ENCODE data around the gene SH3TC2.

SH3TC2 gene

DNA sequence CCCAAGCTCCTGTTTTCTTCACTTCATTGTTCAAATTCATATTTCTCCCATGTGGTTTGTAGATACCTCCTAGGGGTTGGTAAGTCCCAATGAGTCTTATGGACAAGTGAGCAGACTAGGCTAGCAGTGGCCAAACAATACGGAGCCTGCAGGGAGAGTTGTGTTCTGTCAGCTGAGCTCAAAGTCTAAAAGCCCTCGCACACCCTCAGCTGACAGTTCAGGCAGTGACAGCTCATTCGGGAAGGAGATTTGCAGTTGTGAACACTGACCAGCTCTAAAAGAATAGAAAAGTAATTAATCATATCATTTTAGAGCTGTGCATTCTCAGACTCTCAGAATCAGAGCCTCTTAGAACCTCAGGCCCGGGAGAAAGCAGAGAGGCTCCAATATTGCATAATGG, 95.1 kb downstream of the SH3TC2 start:
- H3K36me3 ChIP-seq (ENCODE audit: control insufficient read depth in 1 of 2, insufficient read depth in 2 of 2, low read length in 2 of 2) = no peaks in the 10 kb centered on the region
- no peaks in the 10 kb centered on the region for H3K27me3 ChIP-seq (ENCODE audit: low read depth, low read length)
- peaks cover 0 to 10% of the 10 kb centered on the region in 2 donors for H3K4me1 ChIP-seq (ENCODE audit: control insufficient read depth in 1 of 2, insufficient read depth in 2 of 2, low read length in 2 of 2)
- no peak overlapping the region for H3K4me3 ChIP-seq (ENCODE audit: low read depth in 1 of 2, low read length in 2 of 2)
- H3K27ac ChIP-seq (ENCODE audit: low read length) = no peak overlapping the region
- no peaks in the 10 kb centered on the region for H3K9me3 ChIP-seq (ENCODE audit: control insufficient read depth in 1 of 2, low read length in 2 of 2)

DNA sequence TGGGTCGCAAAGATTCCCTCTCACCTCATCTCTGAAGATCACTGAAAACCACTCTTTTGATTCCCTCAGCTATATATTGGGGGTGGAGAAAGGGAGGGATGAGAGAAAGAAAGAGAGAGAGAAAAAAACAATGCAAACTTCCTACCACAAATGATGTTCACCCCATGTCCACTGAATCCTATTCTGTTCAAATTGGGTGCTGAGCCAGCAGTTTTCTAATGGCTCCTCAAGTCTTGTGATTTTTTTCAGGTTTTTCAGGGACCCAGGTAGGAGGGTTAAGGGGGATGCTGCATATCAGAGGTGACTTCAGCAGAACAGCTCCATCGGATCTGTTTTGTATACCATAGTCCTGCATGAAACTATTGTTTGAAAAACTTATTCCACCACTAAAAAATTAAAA, 95.9 kb downstream of the SH3TC2 start:
- Histone ChIP-seq H3K4me3 (ENCODE audit: low read depth in 1 of 2, low read length in 2 of 2) (no peak overlapping the region), H3K4me1 (ENCODE audit: control insufficient read depth in 1 of 2, insufficient read depth in 2 of 2, low read length in 2 of 2) (peaks cover 0 to 6% of the 10 kb centered on the region in 2 donors), H3K36me3 (ENCODE audit: control insufficient read depth in 1 of 2, insufficient read depth in 2 of 2, low read length in 2 of 2) (no peaks in the 10 kb centered on the region), H3K9me3 (ENCODE audit: control insufficient read depth in 1 of 2, low read length in 2 of 2) (no peaks in the 10 kb centered on the region), H3K27ac (ENCODE audit: low read length) (no peak overlapping the region), H3K27me3 (ENCODE audit: low read depth, low read length) (no peaks in the 10 kb centered on the region)

DNA sequence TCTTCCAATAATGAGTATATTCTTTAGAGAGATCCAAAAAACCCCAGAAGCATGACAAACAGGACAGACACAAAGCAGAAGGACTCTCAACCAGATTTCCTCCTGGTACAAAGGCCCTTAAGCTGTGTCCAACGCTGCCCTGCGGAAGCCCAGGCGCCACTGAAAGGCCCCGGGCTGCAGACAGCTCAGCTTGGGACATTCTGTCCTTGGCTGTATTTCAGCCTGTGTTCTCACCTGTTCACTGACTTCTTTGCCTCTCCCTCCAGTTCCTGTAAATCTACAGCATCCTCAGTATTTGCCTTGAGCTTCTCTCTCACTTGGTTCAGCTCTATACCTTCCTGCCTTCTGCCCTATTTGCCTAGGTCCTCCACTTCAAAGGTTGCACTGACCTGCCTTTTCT, 96.5 kb downstream of the SH3TC2 start:
- Histone ChIP-seq H3K36me3 (ENCODE audit: control insufficient read depth in 1 of 2, insufficient read depth in 2 of 2, low read length in 2 of 2) (no peaks in the 10 kb centered on the region), H3K4me3 (ENCODE audit: low read depth in 1 of 2, low read length in 2 of 2) (no peak overlapping the region), H3K27me3 (ENCODE audit: low read depth, low read length) (no peaks in the 10 kb centered on the region), H3K4me1 (ENCODE audit: control insufficient read depth in 1 of 2, insufficient read depth in 2 of 2, low read length in 2 of 2) (peaks cover 0 to 6% of the 10 kb centered on the region in 2 donors), H3K27ac (ENCODE audit: low read length) (no peak overlapping the region), H3K9me3 (ENCODE audit: control insufficient read depth in 1 of 2, low read length in 2 of 2) (no peaks in the 10 kb centered on the region)

DNA sequence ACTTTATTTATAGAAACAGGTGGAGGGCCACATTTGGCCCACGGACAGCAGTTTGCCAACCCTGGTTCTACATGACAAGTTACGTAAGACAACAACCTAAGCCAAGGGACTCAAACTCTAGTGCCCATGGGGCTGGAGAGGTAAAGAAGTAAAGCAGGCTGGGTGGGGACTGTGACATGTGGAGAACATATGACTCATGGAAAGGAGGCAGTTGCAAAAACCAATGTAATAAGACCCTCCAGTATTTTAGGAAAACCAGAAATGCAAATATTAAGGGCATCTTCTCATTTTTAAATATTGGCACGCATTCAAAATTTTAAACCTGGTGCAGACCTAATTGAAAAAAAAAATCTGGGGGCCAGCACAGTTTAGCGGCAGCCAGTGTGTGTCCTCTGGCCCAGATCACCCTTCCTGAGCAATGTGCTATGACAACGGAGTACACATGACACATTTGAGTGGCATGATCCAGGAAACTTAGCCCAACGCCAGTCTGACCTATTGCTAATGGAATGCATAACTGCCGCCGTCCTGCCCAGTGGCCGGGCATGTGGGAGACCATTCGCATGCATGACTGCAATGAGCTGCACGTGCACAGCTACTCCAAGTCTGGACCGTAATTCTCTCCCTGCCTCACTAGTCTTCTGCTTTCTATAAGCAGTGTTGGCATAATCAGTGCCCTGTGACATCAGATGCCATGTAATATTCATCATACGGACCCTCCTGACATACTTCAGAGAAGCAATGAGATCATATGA, 97.2 kb downstream of the SH3TC2 start:
- H3K27ac ChIP-seq (ENCODE audit: low read length) = no peak overlapping the region
- H3K27me3 ChIP-seq (ENCODE audit: low read depth, low read length) = no peaks in the 10 kb centered on the region
- H3K9me3 ChIP-seq (ENCODE audit: control insufficient read depth in 1 of 2, low read length in 2 of 2) = no peaks in the 10 kb centered on the region
- H3K4me1 ChIP-seq (ENCODE audit: control insufficient read depth in 1 of 2, insufficient read depth in 2 of 2, low read length in 2 of 2) = peaks cover 0 to 6% of the 10 kb centered on the region in 2 donors
- no peaks in the 10 kb centered on the region for H3K36me3 ChIP-seq (ENCODE audit: control insufficient read depth in 1 of 2, insufficient read depth in 2 of 2, low read length in 2 of 2)
- H3K4me3 ChIP-seq (ENCODE audit: low read depth in 1 of 2, low read length in 2 of 2) = no peak overlapping the region

DNA sequence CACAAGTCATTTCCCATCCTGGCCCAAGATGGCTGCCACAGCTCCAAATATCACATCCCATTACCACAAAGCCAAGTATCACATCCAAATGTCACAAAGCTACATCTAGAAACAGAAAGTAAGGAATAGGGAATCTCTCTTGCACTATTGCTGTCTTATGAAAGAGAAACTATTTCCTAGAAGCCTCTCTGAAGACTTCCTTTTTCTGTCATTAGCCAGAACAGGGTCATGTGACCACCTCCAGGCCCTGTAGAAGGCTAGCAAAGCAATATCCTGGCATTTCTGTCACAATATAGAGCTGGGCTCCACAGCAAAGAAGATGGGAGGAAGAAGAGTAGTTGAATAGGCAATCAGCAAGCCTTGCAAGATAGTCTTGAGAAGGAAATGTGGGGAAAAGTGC, 99.2 kb downstream of the SH3TC2 start:
- H3K4me1 ChIP-seq (ENCODE audit: control insufficient read depth in 1 of 2, insufficient read depth in 2 of 2, low read length in 2 of 2) = no peaks in the 10 kb centered on the region
- H3K4me3 ChIP-seq (ENCODE audit: low read depth in 1 of 2, low read length in 2 of 2) = no peak overlapping the region
- no peak overlapping the region for H3K27ac ChIP-seq (ENCODE audit: low read length)
- no peaks in the 10 kb centered on the region for H3K36me3 ChIP-seq (ENCODE audit: control insufficient read depth in 1 of 2, insufficient read depth in 2 of 2, low read length in 2 of 2)
- no peaks in the 10 kb centered on the region for H3K9me3 ChIP-seq (ENCODE audit: control insufficient read depth in 1 of 2, low read length in 2 of 2)
- H3K27me3 ChIP-seq (ENCODE audit: low read depth, low read length) = no peaks in the 10 kb centered on the region

DNA sequence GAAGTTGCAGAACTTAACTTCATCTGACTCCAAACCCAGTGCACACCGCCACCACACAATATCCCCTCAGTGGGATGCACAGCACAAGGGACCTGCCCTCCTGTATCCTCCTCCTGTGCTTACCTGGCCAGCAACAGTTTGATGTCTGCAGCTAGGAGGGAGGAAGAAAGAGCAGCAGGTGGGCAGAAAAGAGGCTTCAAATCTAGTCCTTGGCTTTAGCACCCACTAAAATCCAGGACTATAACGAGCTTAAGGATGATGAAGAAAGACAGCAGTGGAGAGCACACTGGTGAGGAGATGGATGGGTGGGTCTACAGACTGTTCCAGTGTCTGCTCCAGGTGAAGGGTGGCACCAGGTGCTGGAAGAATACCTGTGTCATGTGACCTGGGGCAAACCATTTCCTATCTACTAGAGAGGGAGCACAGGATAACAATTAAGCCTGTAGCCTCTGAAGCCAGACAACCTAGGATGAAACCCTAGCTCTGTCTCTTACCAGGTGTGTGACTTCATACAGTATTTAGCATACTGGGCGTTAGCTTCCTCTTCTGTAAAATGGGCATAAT, 100.0 kb downstream of the SH3TC2 start:
- H3K9me3 ChIP-seq (ENCODE audit: control insufficient read depth in 1 of 2, low read length in 2 of 2) = no peaks in the 10 kb centered on the region
- H3K36me3 ChIP-seq (ENCODE audit: control insufficient read depth in 1 of 2, insufficient read depth in 2 of 2, low read length in 2 of 2) = no peaks in the 10 kb centered on the region
- H3K27ac ChIP-seq (ENCODE audit: low read length) = no peak overlapping the region
- no peak overlapping the region for H3K4me3 ChIP-seq (ENCODE audit: low read depth in 1 of 2, low read length in 2 of 2)
- no peaks in the 10 kb centered on the region for H3K27me3 ChIP-seq (ENCODE audit: low read depth, low read length)
- no peaks in the 10 kb centered on the region for H3K4me1 ChIP-seq (ENCODE audit: control insufficient read depth in 1 of 2, insufficient read depth in 2 of 2, low read length in 2 of 2)

DNA sequence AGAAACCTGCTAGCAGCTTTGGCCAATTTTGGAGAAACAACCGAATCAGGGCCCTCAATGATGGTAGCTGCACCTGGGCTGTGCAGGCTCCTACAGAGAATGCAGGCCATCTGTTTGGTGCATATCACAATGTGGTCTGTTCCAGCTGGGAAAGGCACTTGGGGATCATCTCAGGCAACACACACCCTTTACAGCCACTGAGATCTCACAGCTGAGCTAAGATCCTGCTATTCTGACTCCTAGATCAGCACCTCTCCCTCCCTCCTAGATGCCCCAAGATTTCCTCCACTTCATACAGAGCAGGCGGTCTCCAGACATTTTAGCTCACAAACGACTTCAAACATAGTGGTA, 100.7 kb downstream of the SH3TC2 start:
- H3K27me3 ChIP-seq (ENCODE audit: low read depth, low read length) = no peaks in the 10 kb centered on the region
- no peak overlapping the region for H3K4me3 ChIP-seq (ENCODE audit: low read depth in 1 of 2, low read length in 2 of 2)
- no peaks in the 10 kb centered on the region for H3K9me3 ChIP-seq (ENCODE audit: control insufficient read depth in 1 of 2, low read length in 2 of 2)
- no peaks in the 10 kb centered on the region for H3K36me3 ChIP-seq (ENCODE audit: control insufficient read depth in 1 of 2, insufficient read depth in 2 of 2, low read length in 2 of 2)
- H3K27ac ChIP-seq (ENCODE audit: low read length) = no peak overlapping the region
- no peaks in the 10 kb centered on the region for H3K4me1 ChIP-seq (ENCODE audit: control insufficient read depth in 1 of 2, insufficient read depth in 2 of 2, low read length in 2 of 2)

DNA sequence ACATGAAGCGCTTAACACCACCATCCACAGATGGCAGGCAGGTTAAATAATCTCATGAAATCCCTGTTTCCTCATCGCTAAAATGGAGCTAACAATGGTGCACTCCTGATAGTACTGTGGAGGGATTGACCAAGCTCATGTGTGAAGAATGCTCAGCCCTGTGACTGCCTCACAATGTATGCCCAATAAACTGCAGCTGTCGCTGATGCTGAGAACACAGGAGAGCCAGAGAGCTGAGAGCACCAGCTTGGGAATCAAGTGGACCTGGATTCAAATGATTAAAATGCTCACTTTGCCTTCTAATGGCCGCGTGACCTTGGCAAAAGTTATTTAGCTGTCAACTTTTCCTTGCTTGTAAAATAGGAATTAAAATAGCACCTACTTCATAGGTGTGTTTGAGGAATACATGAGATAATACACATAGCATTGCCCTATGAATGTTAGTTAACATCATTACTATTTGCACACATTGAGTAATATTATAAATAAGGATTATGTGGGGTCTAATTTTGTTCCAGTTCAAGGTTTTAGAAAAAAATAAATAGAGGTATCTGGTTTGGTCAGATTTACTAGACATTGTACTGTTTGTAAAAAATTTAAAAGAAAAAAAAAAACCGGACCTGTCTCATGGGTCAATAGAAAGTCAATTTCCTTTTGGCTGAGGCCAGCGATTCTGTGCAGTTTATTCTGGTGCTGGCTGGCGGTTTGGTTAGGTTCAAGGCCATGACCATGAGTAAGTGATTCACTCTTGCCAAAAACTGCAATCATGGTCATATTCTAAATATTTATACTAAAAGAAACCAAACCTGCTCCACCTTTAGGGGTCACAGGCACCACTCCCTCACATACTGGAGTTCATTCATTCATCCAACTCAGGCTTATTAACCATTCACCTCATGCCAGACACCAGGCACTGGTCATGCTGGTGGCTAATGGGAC, 101.3 kb downstream of the SH3TC2 start:
- Histone ChIP-seq H3K36me3 (ENCODE audit: control insufficient read depth in 1 of 2, insufficient read depth in 2 of 2, low read length in 2 of 2) (no peaks in the 10 kb centered on the region), H3K27me3 (ENCODE audit: low read depth, low read length) (no peaks in the 10 kb centered on the region), H3K27ac (ENCODE audit: low read length) (no peak overlapping the region), H3K4me1 (ENCODE audit: control insufficient read depth in 1 of 2, insufficient read depth in 2 of 2, low read length in 2 of 2) (no peaks in the 10 kb centered on the region), H3K9me3 (ENCODE audit: control insufficient read depth in 1 of 2, low read length in 2 of 2) (no peaks in the 10 kb centered on the region), H3K4me3 (ENCODE audit: low read depth in 1 of 2, low read length in 2 of 2) (no peak overlapping the region)

DNA sequence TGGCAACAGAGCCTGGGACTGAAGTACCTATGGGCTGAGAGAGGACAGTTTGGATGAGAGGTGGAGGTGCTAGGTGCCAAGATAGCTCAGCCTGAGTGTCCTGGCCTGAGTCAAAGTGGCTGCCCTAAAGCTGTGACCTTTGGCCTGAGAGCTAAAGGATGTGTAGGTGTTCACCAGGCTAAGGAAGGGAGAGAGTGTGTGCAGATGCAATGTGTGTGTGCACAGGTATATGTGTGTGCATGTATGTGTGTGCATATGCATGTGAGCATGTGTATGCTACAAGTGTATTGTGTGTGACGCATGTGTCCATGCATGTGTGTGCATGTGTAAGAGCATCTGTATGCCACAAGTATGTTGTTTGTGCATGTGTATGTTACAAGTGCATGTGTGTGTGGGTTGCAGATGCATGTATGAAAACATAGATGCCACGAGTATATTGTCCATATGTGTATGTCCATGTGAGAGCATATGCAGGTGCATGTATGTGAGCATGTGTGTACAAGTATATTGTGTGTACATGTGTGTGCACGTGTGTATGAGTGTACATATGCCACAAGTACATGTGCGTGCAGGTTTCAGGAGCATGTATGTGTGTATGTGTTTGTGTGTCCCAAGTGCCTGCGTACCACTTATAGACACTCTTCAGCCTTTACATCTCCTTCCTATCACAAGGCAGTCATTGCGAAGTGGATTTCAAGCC, 102.6 kb downstream of the SH3TC2 start:
- Histone ChIP-seq H3K9me3 (ENCODE audit: control insufficient read depth in 1 of 2, low read length in 2 of 2) (no peaks in the 10 kb centered on the region), H3K36me3 (ENCODE audit: control insufficient read depth in 1 of 2, insufficient read depth in 2 of 2, low read length in 2 of 2) (no peaks in the 10 kb centered on the region), H3K27ac (ENCODE audit: low read length) (no peak overlapping the region), H3K4me3 (ENCODE audit: low read depth in 1 of 2, low read length in 2 of 2) (no peak overlapping the region), H3K27me3 (ENCODE audit: low read depth, low read length) (no peaks in the 10 kb centered on the region), H3K4me1 (ENCODE audit: control insufficient read depth in 1 of 2, insufficient read depth in 2 of 2, low read length in 2 of 2) (no peaks in the 10 kb centered on the region)

DNA sequence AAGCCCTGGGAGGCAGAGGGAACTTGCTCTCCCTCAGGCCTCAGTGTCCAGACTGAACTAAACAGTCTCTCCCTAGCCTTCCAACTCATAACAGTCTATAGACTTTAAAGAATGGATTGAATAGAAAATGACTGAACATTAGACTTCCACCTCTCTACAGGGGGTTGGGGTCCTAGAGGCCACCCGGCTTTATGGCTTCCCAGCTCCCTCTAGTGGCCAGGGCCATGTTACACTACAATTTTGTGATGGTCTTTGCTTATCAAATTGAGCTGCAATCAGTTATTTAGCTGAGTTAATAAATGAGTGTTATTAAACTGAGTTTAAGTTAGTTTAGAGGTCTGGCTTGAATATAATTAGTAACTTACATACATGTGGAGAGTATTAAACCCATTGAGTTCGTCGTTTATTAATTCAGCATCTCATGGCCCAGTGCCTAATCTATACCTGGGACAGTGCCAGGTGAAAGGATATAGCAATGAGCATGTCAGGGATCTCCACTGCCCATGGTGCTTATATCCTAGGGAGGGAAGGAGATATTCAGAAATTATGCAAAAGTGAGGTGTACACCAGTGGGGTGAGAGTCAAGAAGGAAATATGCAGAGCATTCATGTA, 105.2 kb downstream of the SH3TC2 start:
- Histone ChIP-seq H3K27ac (ENCODE audit: low read length) (no peak overlapping the region), H3K4me1 (ENCODE audit: control insufficient read depth in 1 of 2, insufficient read depth in 2 of 2, low read length in 2 of 2) (no peaks in the 10 kb centered on the region), H3K27me3 (ENCODE audit: low read depth, low read length) (no peaks in the 10 kb centered on the region), H3K9me3 (ENCODE audit: control insufficient read depth in 1 of 2, low read length in 2 of 2) (no peaks in the 10 kb centered on the region), H3K4me3 (ENCODE audit: low read depth in 1 of 2, low read length in 2 of 2) (no peak overlapping the region), H3K36me3 (ENCODE audit: control insufficient read depth in 1 of 2, insufficient read depth in 2 of 2, low read length in 2 of 2) (no peaks in the 10 kb centered on the region)
